BE2C (cell line): ENCODE results near the gene ALDH16A1.
A peak's percentile ranks its signal among the peaks of the same experiment; 100 is the strongest.

Source experiments
- DNase-seq: peaks from one replicate; pipeline ENCODE4 v3.0.0-alpha.2; 2020
- H3K27me3 ChIP-seq: fragments of 250-450 bp; sonication (Bioruptor Pico); 2 replicates; pipeline ENCODE4 v1.5.1; 2020; ENCODE audit warnings: mild to moderate bottlenecking
- H3K36me3 ChIP-seq: fragments of 250-450 bp; sonication (Bioruptor Pico); 2 replicates; pipeline ENCODE4 v1.5.1; 2020; ENCODE audit warnings: mild to moderate bottlenecking
- H3K4me1 ChIP-seq: fragments of 250-450 bp; sonication (Bioruptor Pico); 2 replicates; pipeline ENCODE4 v1.5.1; 2020
- H3K4me3 ChIP-seq: 2 replicates; pipeline ENCODE4 v1.5.1; 2011; ENCODE audit warnings: low read depth, low read length
- H3K9me3 ChIP-seq: fragments of 250-450 bp; sonication (Bioruptor Pico); 2 replicates; pipeline ENCODE4 v1.5.1; 2020
- TF ChIP-seq, protein P1 (sequence below): IDR thresholded peaks from 2 replicates; pipeline ENCODE4 v1.5.1; 2012; ENCODE audit warnings: mild to moderate bottlenecking, low read depth, low read length

The ALDH16A1 gene

GRCh38 chr19:49409441-49410029, 43.5 kb upstream of the ALDH16A1 start:
- Histone ChIP-seq H3K9me3 (no peaks in the 10 kb centered on the region), H3K27me3 (no peaks in the 10 kb centered on the region), H3K36me3 (no peaks in the 10 kb centered on the region), H3K4me3 (no peak overlapping the region), H3K4me1 (peaks cover 11% of the 10 kb centered on the region)
- TF ChIP-seq, protein P1, sequence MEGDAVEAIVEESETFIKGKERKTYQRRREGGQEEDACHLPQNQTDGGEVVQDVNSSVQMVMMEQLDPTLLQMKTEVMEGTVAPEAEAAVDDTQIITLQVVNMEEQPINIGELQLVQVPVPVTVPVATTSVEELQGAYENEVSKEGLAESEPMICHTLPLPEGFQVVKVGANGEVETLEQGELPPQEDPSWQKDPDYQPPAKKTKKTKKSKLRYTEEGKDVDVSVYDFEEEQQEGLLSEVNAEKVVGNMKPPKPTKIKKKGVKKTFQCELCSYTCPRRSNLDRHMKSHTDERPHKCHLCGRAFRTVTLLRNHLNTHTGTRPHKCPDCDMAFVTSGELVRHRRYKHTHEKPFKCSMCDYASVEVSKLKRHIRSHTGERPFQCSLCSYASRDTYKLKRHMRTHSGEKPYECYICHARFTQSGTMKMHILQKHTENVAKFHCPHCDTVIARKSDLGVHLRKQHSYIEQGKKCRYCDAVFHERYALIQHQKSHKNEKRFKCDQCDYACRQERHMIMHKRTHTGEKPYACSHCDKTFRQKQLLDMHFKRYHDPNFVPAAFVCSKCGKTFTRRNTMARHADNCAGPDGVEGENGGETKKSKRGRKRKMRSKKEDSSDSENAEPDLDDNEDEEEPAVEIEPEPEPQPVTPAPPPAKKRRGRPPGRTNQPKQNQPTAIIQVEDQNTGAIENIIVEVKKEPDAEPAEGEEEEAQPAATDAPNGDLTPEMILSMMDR: no peak
- no peak for DNase-seq

GRCh38 chr19:49411681-49412326, 41.2 kb upstream of the ALDH16A1 start:
- TF ChIP-seq, protein P1: no peak
- no peaks in the 10 kb centered on the region for H3K9me3 ChIP-seq
- H3K27me3 ChIP-seq: no peaks in the 10 kb centered on the region
- peaks cover 19% of the 10 kb centered on the region for H3K4me1 ChIP-seq
- no peak for DNase-seq
- no peak overlapping the region for H3K4me3 ChIP-seq
- no peaks in the 10 kb centered on the region for H3K36me3 ChIP-seq

DNA sequence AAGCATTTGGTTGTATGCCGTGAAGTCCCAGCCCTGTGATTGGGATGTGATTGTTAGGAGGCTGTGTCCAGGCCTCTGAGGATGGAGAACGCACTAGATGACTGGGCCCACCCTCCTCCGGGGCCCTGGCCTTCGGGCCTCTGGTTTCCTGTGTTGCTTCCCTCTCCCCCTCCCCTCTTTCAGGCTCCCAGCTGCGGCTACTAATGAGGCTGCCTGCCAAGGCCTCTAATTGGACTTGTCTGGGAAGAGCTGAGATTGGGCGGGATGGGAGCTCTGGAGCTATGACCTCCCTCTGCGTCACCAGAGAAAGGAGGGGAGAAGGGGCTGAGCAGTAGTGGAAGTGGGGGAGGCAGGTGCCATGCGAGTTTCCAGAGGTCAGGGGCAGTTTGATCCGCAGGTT, 39.7 kb upstream of the ALDH16A1 start:
- Histone ChIP-seq H3K36me3 (no peaks in the 10 kb centered on the region), H3K9me3 (no peaks in the 10 kb centered on the region), H3K27me3 (no peaks in the 10 kb centered on the region), H3K4me1 (peaks cover 19% of the 10 kb centered on the region), H3K4me3 (no peak overlapping the region)
- peak; percentile 82 for DNase-seq
- TF ChIP-seq, protein P1: no peak

DNA sequence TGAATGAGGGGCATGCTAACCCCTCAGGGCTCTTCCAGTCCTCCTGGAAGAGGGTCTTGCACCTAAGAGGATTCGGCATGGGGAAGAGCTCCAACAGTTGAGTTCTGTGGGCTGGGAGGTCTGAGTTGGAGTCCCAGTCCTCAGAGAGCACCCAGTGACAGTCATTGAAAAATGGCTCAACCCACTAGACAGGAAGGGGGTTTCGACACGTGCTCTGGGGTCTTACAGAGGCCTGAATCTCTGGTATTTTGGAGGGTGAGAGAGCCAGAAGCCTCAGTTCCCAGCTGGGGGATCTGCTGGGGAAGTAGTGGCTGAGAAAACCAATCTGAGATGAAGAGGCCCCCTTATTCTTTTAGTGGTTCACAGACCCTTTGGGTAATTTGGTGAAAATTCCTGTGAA, 38.8 kb upstream of the ALDH16A1 start:
- no peak for DNase-seq
- TF ChIP-seq, protein P1: no peak
- Histone ChIP-seq H3K4me3 (no peak overlapping the region), H3K4me1 (peaks cover 19% of the 10 kb centered on the region), H3K9me3 (no peaks in the 10 kb centered on the region), H3K36me3 (no peaks in the 10 kb centered on the region), H3K27me3 (no peaks in the 10 kb centered on the region)

DNA sequence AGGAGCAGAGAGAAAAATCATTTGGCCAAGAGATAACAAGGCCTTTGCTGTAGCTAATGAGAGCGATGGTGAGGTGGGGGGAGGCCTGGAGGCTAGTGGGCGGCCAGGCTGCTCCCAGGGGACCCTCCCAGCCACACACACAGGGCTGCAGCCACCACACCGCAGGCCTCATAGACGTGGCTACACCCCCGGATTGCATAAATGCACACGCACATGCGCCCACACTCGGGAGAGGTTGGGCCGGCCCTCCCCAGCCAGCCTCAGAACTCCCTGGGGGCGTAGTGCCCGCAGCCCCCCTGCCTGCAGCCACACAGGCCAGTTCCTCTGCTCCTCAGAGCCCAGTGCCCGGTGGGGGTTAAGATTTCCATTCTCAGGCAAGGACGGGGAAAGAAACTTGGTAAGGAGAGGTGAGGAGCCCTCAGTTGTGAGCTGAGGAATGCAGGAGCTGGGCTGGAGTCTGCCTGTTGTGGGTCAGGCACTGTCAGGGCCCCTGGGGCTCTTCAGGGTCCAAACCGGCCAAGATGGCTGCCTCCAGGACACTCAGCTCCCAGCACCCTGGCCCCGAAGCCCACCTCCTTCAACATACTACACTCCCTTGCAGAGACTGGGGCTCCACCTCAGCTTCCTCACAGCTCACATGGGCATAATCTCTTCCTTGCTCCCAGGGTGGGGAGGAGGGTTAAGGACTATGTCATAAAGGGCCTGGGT, 37.8 kb upstream of the ALDH16A1 start:
- H3K9me3 ChIP-seq: no peaks in the 10 kb centered on the region
- peaks cover 19% of the 10 kb centered on the region for H3K4me1 ChIP-seq
- H3K27me3 ChIP-seq: peaks cover 4% of the 10 kb centered on the region; the same call in 1 of the 2 replicates
- no peak overlapping the region for H3K4me3 ChIP-seq
- TF ChIP-seq, protein P1: no peak
- no peaks in the 10 kb centered on the region for H3K36me3 ChIP-seq
- DNase-seq: peak; percentile 64

DNA sequence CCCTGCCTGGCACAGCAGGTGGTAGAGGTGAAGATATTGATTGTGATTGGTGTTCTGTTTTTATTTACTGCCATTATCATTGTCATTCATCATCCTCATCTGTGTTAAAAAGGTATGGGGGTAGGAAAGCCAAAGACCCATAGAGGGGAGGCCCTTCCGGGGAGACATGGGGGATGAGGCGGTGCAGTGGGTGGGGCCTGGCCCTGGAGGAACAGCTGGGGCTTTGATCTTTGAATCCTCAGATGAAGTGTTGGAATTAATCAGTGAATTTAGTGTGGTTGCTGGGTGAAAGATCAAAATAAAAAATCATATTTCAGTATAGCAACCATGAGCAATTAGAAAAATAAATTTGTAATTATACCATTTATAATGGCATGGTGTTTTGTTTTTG, 37.2 kb upstream of the ALDH16A1 start:
- H3K9me3 ChIP-seq: no peaks in the 10 kb centered on the region
- no peak overlapping the region for H3K4me3 ChIP-seq
- no peaks in the 10 kb centered on the region for H3K36me3 ChIP-seq
- peaks cover 5% of the 10 kb centered on the region for H3K27me3 ChIP-seq
- TF ChIP-seq, protein P1: no peak
- no peak for DNase-seq
- peaks cover 23% of the 10 kb centered on the region for H3K4me1 ChIP-seq
